GM13977 (cell line): ENCODE measurements around the gene OPCML.

Experiments
- DNase-seq: peaks from one replicate; pipeline ENCODE4 v3.0.0; 2012; ENCODE audit warnings: low spot score
- in situ Hi-C: fragments of 300-500 bp; cut with MboI; formaldehyde crosslinking; loops from one replicate; pipeline ENCODE4 v1.12.0; 2022; ENCODE audit warnings: low sequenced_read_pairs, low pct_unique_long_range_greater_than_20kb, mixed read lengths, inconsistent platforms; ENCODE audit not compliant: unreplicated experiment
- TF ChIP-seq, protein P1 (sequence below): IDR thresholded peaks from 2 replicates; pipeline ENCODE4 v1.5.1; 2012; ENCODE audit warnings: mild to moderate bottlenecking, control low read depth; ENCODE audit not compliant: insufficient read depth; ENCODE audit errors: extremely low read depth, missing control alignments

The OPCML gene

DNA sequence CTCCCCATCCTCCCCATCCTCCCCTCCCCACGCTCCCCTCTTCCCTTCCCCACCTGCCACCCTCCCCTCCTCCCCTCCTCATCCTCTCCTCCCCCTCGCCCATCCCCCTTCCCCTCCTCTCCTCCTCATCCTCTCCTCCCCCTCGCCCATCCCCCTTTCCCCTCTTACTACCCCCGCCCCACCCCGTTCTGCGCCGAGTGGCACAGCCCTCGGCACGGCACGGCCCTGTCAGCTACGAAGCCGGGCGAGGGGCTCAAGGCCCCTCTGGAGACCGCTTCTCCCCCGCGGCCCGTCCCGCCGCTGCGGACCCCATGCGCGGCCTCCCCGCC, 449.9 kb downstream of the OPCML start:
- TF ChIP-seq, protein P1, sequence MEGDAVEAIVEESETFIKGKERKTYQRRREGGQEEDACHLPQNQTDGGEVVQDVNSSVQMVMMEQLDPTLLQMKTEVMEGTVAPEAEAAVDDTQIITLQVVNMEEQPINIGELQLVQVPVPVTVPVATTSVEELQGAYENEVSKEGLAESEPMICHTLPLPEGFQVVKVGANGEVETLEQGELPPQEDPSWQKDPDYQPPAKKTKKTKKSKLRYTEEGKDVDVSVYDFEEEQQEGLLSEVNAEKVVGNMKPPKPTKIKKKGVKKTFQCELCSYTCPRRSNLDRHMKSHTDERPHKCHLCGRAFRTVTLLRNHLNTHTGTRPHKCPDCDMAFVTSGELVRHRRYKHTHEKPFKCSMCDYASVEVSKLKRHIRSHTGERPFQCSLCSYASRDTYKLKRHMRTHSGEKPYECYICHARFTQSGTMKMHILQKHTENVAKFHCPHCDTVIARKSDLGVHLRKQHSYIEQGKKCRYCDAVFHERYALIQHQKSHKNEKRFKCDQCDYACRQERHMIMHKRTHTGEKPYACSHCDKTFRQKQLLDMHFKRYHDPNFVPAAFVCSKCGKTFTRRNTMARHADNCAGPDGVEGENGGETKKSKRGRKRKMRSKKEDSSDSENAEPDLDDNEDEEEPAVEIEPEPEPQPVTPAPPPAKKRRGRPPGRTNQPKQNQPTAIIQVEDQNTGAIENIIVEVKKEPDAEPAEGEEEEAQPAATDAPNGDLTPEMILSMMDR: no peak
- in situ Hi-C loops: no loop called here
- DNase-seq: no peak

DNA sequence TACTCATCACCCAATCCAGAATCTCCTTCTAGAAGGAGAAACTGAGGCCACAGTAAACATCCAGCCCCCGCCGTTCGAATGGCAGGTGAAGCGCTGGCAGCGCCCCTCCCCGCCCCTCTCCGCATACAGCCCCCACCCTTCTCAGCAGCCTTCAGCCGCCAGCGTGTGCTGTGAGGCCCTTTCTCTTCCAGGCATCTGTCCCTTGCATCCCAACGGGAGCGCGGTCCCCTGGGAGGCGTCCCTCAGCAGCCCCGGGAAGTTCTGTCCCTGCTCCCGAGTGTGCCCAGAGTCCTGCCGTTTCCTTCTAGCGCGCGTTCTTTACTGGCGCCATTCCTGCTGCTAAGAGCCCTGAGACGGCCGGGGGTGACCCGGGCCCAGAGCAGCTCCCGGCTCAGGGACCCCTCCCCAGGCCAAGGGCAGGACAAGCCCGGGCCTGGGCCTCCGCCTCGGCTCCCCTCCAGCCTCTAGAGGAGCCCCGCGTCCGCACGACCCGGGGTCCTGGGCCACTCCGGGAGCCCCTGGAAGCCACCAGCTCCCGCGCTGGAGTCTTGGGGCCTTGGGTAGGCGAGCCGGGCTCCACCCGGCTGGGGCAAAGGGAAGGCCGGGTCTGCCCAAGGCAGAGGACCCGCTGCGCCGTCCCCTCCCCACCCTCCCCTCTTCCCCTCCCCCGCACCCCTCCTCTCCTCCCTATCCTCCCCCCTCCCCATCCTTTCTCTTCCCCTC, 450.4 kb downstream of the OPCML start:
- in situ Hi-C loops: no loop called here
- DNase-seq: no peak
- TF ChIP-seq, protein P1: no peak

DNA sequence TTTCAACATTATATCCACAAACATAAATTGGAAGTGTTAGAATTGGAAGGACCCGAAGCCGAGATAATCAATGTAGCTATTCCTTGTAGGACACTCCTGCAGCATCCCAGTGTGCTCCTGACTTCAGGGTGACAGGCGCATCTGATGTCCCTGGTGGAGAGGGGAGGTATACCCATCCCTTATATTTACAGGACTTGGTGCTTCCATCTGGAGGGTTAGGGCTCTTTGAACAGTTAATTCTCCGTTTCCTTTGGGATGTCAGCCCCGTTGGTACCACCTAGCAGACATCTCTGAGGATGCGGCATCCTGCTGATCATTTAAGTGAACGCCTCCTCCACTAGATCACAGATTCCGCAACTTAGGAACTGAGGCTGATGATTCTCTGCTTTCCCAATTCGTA, 451.3 kb downstream of the OPCML start:
- TF ChIP-seq, protein P1: no peak
- DNase-seq: no peak
- in situ Hi-C loops: no loop called here

DNA sequence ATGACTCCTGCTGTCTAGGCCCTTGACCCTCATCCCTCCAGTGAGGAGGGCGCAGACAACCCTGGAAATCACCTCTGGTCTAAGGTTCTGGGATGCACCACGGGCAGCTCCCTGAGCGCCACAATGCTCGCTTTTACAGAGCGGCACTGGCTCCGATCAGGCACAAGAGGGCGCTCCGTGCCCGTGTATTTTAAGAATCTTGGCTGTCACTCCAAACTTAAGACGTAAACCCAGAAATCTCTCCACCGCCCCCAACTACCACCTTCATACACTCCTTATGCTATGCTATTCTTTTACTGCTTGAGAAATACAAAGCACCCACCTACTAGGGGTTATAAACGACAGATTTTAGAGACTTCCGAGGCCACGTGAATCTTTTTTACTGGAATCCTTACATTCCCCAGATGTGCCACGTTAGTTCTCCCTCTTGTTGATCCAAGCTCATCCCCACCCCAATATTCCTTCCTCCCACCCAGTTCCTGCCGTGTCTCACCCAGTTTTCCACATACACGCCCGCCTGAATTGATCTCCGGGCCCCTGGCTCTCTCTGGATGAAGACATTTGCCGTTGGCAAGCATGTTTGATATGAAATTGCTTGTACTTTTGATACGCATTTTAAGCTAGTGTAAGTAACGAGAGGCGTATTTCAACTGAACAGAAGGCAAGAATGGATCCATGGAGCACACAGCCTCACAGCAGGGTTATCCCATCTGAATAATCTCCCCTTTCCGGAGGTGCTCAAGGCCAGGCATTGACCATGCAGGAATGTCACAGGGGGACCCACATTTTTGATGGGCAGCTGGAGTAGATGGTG, 453.5 kb downstream of the OPCML start:
- in situ Hi-C loops: no loop called here
- peak; percentile 62 for DNase-seq
- TF ChIP-seq, protein P1: peak; percentile 89

DNA sequence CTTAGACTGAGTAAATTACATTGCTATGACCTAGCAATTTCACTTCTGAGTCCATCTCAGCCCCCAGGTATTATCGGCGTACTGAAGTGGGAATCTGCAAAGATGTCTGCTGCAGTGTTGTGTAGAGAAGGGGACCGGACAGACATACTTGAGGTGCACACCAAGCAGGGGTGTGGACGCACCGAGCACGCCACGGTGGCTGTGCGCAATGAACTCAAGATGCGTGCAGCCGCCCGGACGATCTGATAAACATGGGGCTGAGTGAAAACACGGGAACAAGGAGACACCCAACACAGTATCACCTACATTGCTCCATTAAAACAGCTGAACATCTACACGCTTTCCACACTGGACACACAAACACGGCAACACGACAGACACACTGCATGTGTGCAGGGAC, 454.3 kb downstream of the OPCML start:
- DNase-seq: no peak
- in situ Hi-C loops: no loop called here
- TF ChIP-seq, protein P1: no peak

DNA sequence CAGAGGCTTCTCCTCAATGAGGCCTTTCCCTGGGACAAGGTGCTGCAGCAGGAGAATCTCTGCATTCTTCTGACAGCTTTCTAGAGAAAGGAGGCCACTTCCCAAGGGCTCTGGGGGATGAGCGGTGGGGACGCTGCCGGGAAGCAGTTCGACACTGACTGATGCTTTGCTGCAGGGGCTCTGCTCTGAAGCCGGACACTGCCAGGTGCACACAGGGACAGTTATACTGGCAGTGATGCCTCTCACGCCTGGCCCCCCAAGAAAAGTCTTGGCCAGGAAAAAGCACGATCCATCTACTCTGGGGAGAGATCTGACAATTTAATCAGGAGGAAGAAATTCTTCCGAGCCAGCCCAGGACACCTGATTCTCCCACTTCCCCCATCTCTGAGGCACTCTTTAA, 456.9 kb downstream of the OPCML start:
- TF ChIP-seq, protein P1: no peak
- in situ Hi-C loops: no loop called here
- DNase-seq: no peak
